Activated CD4-positive, alpha-beta T cell treated with anti-CD3 and anti-CD28 coated beads, Interleukin-2, amount 50 U/mL, for 16 hours (primary cell): ENCODE measurements around the gene PIK3C3.

ENCODE experiments used
- DNase-seq: peaks from one replicate; pipeline ENCODE4 v3.0.0-alpha.2; 2020

PIK3C3 gene

DNA sequence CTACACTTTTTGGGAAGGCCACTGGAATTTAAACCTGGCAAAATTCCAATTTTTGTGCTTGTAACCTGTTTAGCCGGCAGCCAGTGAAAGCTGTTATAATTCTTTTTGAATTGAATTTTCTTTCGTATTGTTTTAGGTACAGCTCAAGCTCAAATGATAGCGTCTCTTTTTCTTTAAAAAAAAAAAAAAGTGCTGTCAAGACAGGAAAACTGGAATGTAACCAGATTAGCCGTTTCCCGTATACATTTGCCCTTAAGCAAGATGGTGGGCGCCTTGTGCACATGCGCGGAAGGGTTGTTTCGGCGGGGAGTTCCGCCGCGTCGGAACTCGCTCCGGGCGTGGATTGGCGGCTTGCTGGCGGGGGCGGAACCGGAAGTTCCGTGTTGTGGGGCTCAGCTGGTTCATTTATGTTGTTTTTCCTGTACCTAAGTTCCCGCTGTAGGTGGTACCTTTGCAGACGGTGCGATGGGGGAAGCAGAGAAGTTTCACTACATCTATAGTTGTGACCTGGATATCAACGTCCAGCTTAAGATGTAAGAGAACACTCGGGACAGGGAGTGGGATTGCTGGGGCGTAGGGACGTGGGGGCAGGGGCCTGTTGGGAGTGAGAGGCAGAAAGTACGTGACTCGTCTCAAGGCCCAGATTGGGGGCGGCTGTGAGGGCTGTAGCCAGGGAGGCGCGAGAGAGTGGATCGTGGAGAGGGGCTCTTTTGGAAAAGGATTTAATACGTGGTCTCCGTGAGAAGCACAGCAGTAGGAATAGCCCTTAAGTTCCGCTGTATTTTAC lies at the start of gene PIK3C3:
Gene PIK3C3 (plus strand): TSS at position 408 of the 787 bp plus-strand sequence. CDS start 58 bp downstream, at position 466.
- peak; percentile 98 for DNase-seq

DNA sequence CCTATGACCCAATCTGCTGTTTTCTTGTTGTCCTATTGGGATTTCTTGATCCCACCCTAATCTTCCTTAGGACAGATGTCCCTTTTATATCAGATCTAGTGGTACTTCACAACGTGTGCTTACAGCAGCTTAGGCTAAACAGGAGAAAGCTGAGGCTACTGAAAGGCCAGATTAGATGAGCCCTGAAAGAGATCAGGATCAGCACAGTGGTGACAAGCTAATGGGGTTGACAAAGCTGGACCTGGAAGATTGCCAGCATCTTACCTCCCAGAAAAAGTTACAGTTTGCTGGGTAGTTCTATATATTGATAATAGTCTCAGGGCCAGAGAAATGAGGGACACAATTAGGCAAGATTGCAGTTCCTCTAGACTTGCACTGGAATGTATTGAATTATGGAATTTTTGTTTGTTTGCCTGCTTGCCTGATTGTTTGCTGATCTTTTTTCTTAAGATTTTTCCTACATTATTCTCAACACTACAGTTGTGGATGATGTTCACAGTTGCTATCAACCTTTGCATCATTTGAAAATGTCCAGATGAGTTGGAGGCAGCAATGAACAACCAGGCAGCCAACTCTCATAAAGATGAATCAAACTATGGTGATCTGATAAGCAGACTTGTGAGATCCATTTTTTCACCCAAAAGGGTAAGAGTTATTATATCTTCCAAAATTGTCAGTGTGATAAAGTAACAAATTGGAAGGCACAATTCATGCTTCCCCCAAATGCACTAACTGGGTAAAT lies 49.1 kb upstream of the PIK3C3 start:
- no peak for DNase-seq

DNA sequence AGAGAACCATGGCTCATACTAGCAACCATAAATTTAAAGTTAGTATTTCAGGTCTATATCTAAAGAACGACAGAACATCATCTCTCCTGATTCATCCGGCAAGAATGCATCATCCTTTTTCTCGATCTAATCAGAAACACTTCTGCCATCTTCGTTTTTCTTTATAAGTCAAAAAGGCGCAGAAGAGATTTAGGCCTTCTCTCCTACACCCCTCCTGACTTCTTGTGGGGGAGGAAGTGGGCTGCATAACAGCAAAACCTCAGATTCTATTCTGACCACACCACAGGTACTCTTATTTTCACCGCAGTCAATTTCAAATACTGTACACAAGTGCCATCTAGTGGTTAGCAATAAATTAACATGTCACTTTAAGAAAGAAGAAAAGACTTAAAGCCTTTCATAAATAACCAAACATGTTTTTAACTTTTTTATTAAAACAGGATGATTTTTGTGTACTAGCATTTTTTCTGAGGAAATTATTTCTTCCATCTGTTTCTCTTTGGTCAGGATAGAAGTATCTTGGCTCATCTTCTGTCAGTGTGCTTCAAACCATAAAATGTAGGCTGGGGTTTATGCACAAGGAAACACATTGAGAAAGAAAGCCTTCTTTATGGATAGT lies 48.4 kb upstream of the PIK3C3 start:
- peak; percentile 73 for DNase-seq

DNA sequence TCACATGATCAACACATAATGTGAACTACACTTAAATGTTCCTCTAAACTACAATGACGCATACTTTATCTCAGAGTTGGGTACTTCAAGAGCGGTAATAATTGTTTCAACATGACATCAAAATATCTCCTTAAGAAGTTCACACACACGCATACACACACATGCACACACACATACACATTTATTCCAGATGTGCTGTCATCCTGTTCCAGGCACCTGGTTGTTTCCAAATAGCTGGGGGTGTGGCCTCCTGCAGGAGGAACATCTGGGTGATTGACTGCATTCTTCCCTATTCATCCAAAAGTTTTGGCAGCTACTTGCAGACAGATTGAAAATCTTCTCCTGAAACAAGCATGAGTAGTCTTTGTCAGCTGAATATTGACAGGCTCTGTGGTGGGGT lies 37.9 kb upstream of the PIK3C3 start:
- DNase-seq = no peak

DNA sequence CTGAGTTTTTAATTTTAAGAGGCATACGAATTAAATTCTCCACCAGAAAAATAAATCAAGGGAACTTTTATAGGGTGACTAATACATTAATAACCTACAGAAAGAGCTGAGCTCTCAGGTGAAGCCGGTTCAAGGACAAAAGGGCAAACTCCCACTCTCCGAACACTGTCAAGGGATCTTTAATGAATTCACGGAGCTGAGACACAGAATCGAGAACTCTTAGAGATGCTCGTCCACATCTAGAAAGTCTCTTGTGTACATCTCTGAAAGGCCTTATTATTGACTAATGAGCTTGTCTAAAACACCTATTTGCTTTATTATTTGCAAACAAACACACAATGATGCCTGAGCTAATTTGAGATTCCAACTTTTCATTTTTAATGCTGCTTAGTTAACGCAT lies 33.3 kb upstream of the PIK3C3 start:
- DNase-seq = no peak

DNA sequence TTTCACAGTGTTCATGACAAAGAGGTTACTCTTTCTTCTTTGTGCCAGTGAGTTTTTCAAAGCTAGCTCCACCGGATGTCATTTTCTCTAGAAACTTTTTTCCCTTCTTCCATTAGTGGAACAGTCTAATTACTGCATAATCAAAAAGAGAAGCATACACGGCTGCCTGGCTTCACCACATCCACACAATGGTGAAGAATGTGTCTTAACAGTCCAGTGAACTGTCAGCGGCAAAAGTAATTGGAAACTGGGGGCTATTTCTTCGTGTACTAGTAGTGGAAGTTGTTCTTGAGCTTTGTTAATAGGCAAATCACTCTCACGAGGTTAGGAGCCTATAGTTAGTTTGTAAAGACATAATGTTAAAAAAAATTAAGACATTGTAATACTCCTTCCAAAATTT lies 32.9 kb upstream of the PIK3C3 start:
- no peak for DNase-seq

DNA sequence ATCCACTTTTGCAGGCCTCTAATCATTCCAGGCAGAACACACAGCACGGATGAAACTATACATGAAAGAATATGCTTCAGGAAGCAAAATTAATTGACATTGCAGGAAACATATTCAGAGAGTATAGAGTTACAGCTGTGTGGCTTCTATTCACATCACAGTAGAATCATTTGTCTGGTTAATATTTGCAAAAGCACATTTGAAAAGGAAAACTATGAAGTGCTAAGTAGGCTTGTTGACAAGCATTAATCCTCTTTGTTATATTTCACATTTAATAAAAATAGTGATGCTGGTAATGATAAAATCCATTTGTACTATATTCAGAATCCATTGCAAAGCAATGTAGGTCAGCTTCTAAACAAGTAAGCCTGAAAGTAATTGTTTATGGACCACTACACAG lies 32.2 kb upstream of the PIK3C3 start:
- no peak for DNase-seq

DNA sequence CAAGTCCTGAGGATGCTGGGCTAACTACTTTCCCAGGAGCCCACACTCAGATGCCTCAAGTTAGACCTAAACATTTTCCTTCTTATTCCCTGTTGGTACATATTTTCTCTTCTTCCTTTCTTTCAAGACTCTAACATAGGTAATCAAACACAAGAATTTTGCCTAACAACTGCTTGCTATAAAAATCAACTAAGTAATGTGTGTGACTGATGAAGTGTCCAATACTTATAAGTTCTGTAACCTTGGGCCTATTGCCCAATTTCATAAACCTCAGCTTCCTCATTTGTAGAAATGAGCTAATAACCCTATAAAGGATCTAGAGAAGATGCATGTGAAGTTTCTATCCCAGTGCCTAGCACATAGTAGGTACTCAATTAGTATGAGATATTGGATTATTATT lies 31.6 kb upstream of the PIK3C3 start:
- no peak for DNase-seq

DNA sequence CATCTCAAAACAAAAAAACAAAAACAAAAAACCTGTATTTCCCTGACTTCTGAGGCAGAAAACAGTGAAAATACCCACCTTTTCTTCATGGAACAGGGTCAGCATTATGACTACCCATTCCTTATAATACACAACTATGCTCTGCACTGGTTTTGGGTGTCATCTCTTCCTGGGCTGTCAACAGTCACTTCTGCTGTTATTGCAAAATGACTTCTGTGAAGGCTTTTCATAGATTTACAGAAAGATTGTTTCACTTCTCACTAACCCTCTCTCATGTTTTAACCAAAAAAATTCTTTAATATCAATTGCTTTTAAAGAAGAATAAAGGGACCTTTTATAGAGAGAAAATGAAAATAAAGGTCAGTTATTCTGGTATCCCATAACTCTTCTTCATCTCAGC lies 26.5 kb upstream of the PIK3C3 start:
- no peak for DNase-seq

DNA sequence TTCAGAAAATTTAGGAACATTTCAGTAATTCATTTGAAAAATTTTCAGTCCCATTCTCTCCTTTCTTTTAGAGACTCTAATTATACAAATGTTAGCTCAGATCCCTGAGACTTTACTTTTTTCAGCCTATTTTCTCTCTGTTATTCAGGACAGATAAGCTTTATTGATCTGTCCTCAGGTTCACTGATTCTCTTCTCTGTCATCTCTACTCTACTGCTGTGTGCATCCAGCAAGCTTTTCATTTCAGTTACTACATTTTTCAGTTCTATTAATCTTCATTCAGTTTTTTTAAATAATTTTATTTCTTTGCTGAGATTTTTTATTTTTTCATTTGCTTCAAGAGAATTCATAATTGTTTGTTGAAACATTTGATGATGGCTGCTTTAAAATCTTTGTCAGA lies 22.1 kb upstream of the PIK3C3 start:
- DNase-seq = no peak

DNA sequence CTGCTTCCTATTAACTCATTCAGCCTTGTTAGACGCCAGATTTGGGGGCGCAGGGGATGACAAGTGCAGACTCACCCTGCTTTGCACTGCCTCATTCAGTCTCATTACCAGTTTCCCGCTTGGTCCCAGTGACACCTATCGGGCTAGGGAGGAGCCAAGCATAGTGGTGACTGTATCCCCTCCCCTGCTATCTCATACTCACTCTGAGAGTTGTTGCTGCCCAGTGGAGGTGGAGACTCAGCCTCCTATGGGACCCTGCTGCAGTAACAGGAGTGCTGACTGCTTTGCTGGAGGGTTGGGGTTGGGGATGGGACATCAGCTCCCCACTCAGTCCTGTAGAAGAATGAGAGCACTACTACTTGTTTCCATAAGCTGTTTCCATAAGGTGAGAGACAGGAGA lies 21.3 kb upstream of the PIK3C3 start:
- no peak for DNase-seq

DNA sequence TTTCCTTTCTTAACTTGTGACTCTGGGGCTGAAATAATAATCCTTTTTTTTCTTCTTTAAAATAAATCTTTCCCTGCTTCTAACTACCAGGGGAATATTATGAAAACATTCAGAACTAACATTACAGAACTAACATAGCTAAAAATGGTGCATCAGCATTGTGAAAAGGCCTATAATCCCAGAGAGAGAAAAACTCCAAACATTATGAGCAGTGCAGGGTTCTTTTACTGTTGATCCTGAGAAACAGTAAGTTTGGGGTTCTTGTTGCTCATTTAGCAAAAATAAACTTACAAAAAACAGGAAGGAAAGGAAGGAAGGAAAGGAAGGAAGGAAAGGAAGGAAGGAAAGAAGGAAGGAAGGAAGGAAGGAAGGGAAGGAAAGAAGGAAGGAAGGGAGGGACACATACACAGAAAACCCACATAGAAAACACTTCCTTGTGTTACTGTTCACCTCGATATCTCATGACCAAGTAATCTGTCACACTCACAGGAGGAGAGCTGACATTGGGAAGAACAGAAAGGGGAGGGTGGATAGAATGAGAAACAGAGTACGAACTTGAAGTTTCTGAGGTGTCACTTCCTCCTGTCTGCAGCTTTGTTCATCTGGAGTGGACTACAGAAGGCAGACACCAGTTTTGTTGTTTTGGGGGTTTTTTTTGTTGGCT lies 18.4 kb upstream of the PIK3C3 start:
- no peak for DNase-seq

DNA sequence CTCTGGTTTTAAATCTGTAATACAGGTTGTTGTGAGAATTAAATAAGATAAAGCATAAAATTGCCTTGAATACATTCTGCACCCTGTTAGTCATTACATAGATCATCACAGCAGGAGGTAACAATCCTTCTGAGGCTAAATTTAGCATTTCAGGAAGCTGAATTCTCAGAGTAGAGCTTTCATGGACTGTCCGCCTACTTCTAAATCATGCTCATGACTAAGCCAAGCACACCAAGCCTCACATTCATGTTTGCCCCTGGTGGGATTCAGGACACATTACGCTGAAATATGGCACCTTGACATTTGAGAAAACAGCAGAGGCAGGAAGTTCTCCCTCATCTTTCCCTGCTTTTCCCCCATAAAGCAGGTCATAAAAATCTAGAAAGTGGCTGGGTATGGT lies 16.6 kb upstream of the PIK3C3 start:
- DNase-seq = no peak

DNA sequence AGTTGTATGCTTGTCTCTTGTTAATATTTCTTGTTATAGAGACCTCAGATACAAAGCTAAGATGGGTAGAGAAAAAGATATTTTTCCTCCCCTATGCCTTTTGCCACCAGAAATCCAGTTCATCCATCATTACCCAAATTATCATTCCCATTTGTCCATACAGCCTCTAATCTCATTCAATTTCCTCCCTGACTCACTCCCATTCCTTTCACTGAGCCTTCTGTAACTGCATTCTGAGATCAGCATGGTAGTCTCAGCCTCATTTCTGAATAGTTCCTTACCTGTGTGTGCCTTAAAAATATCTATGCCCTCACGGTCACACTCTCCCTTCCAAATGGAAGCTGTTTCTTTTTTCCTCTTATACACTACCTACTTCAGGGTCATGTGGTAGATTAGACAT lies 15.7 kb upstream of the PIK3C3 start:
- no peak for DNase-seq

DNA sequence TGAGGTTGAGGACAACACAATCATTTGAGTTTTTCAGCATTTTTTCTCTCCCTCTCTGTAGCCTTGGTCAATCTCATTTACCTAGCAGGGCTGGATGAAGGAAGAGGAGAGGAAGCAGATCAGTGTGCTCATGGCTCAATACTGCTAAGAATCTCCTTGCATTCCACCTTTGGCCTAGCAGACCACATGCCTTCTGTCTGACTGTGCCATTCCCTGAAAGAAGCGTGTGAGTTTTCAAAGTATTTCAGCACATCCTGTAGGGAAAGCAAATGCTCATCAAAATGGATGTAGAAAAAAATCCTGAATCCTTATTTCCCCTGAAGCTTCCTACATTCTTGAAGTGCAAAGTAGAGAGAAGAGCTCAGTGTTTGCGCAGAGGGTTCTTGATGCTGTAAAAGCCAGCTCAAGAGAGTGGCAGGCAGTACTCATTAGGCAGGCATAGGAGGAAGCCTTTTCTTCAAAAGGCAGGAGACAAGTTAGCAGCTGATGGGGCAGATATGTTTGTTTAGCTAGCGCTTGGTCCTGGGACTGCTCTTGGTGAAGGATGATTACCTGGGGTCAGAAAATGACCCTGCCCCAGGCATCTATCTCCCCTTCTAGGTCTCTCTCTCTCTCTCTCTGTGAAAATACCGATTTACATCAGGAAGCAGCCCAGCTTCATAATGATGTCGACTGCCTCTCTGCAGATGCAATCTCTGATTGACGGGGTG lies 14.4 kb upstream of the PIK3C3 start:
- no peak for DNase-seq

DNA sequence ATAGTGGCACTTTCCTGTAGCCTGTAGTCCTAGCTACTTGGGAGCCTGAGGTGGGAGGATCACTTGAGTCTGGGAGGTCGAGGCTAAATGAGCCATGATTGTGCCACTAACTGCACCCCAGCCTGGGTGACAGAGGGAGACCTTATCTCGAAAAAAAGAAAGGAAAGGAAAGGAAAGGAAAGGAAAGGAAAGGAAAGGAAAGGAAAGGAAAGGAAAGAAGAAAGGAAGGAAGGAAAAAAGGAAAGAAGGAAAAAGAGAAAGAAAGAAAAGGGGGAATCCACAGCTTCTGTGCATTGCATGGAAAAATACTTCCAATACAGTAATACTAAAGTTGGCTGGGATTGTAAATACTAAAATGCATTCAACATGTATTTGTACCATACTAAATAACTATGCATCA lies 12.8 kb upstream of the PIK3C3 start:
- no peak for DNase-seq

DNA sequence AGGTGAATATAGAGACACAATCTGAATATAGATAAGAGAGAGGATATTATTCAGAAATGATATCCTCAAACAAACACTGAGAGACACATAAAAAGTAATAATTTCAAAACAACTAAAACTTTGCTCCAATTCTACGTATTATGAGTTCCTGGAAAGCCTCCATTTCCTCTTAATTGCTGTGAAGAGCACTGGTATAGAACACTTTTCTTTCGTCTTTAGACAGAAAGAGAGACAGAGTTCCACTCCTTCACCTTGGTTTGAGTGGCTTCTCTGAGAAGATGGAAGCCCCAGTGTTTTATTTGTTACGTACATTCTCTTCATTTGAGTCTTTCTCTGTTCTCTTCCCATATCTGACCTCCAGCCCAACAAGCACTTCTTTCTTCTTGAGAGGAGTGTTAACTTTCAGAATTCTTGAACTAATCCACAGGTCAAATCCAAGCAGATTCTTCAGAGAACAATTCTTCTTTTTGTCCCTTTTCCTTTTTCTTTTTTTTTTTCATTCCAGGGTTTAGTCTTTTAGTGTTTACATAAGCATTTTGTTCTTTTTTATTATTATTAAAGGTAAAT lies 6.4 kb upstream of the PIK3C3 start:
- peak; percentile 43 for DNase-seq

DNA sequence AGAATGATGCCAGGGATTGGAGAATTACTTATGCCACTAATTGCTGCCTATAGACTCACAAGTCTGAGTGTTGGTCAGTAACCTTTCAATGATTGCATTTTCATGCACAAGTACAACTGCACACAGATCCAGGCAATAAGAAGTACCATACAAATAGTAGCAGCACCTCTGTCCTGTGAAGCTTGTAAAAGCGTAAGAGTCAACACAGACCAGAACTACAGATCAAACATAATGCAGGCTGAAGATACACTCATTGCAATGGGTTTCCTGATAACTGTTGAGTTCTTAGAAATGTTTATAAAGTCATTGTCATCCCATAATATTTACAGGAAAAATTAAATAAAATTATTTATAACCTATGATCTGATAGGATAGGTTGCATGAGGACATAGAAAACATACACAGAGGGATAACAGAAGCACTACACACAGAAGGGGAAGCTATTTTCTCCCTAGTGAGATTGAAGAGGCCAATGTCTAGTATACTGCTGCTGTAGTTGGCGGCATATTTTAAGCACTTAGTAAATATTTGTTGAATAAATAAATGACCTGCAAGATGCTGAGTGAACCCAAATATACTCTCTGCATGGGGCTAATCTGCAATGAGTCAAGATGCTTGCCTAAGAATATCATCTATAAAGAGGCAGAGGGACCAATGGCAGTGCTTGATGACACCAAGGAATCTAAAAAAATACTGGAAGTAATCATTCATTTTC lies 5.7 kb upstream of the PIK3C3 start:
- no peak for DNase-seq

DNA sequence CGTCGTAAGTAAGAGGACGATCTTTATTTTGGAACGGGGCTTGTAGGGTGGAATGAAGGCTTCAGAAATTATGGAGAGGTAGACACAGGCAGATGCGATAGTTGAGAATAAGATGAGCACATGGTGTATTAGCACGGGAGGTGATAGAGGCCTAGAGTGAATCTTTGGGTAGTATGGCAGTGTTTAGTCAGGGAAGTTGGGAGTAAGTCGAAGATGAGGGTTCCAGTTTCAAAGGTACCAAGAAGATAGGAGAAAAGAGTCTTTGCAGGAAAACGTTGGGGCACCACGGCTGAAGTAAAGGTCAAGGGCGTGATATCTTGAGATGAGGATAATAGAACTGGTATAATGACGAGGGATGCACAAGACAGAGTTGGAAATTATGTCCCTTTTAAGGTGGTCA lies 654 bp downstream of the PIK3C3 start:
- DNase-seq = no peak

DNA sequence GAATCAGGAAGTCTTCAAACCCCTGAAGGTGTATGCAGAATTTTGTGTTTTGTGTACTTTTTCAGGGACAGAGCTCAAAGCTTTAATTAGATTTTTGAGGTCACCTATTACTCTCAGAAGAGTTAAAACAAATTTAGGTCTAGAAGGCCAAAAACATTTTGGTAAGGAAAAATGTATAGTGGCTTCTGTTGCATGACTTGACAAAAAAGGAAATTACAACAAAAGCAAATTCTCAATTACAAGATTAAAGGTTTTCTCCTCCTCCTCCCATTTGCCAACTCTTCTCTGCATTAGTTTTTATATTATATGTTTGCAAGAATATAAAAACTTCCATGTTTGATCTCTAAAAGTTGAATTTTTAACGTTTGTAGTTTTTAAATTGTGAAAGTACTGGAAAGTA lies 4.0 kb downstream of the PIK3C3 start:
- no peak for DNase-seq

DNA sequence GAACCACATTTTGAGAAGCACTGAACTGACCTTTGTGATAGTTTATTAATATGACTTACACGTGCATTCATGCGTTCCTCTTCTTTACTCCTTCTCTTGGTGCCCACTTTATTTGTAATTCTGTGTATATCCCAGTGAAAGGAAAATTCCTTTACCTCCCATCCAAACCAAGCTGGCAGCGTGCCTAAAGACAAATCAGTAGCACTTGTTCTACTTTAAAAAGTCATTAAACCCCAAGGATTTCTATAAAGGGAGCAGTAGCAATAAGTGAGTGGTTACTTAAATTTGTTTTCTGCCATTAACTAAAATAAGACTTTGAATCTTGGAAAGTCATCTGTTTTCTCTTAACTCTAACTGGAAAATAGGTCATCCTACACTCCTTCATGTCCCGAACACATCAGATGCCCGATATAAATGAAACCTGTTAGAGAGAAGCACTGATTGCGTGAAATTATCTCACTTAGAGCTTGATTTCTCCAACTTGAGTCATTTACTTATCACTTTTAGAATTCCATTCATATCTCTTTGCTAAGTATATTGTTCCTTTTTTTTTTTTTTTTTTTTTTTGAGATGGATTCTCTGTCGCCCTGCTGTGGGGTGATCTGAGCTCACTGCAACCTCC lies 10.7 kb downstream of the PIK3C3 start:
- DNase-seq = no peak
